HepG2 (cell line): ENCODE results near the gene SERINC4. TPM values are rescaled to one million over a fixed set of nuclear protein-coding genes. Genes with fewer than 3 reads are reported as not detected.
A peak's percentile ranks its signal among the peaks of the same experiment; 100 is the strongest.

Experiments used
- ARID2 ChIP-seq: sonication (generic); formaldehyde crosslinking; IDR thresholded peaks from 2 replicates; pipeline ENCODE4 v1.8.1; 2022; ENCODE audit warnings: mild to moderate bottlenecking, missing genetic modification reagents, borderline replicate concordance
- ATF6 ChIP-seq: sonication (generic); formaldehyde crosslinking; conservative IDR thresholded peaks from 2 replicates; pipeline ENCODE4 v1.4.0; 2020; ENCODE audit warnings: missing genetic modification reagents
- BCL6 ChIP-seq: IDR thresholded peaks from 2 replicates; pipeline ENCODE4 v1.6.1; 2016; ENCODE audit warnings: missing genetic modification reagents, missing compliant biosample characterization
- CENPT ChIP-seq: sonication (generic); formaldehyde crosslinking; IDR thresholded peaks from 2 replicates; pipeline ENCODE4 v1.8.0; 2022; ENCODE audit warnings: low read depth, mild to moderate bottlenecking, moderate library complexity, missing genetic modification reagents
- MED1 ChIP-seq: sonication (generic); formaldehyde crosslinking; IDR thresholded peaks from 2 replicates; pipeline ENCODE4 v1.4.0; 2020; ENCODE audit warnings: missing genetic modification reagents
- MNT ChIP-seq: fragments of 450-650 bp; IDR thresholded peaks from 2 replicates; pipeline ENCODE4 v1.6.1; 2016
- PCBP2 ChIP-seq: fragments of 200-400 bp; formaldehyde crosslinking; optimal IDR thresholded peaks from 2 replicates; pipeline ENCODE3; 2018; ENCODE audit warnings: low read length, low read depth; ENCODE audit not compliant: poor library complexity, severe bottlenecking
- SNAI1 ChIP-seq: sonication (generic); formaldehyde crosslinking; IDR thresholded peaks from 2 replicates; pipeline ENCODE4 v1.5.0; 2020; ENCODE audit warnings: mild to moderate bottlenecking, missing genetic modification reagents, borderline replicate concordance
- STAG1 ChIP-seq: sonication (generic); formaldehyde crosslinking; IDR thresholded peaks from 2 replicates; pipeline ENCODE4 v1.4.0; 2020; ENCODE audit warnings: missing genetic modification reagents
- TMF1 ChIP-seq: sonication (generic); formaldehyde crosslinking; IDR thresholded peaks from 2 replicates; pipeline ENCODE4 v1.8.1; 2022; ENCODE audit warnings: low read depth, missing genetic modification reagents
- ZBTB20 ChIP-seq: sonication (generic); formaldehyde crosslinking; IDR thresholded peaks from 2 replicates; pipeline ENCODE4 v1.8.1; 2023; ENCODE audit warnings: missing genetic modification reagents, low read depth, mild to moderate bottlenecking, borderline replicate concordance
- ZBTB21 ChIP-seq: sonication (generic); formaldehyde crosslinking; IDR thresholded peaks from 2 replicates; pipeline ENCODE4 v1.4.0; 2020; ENCODE audit warnings: missing genetic modification reagents
- ZEB1 ChIP-seq: IDR thresholded peaks from 2 replicates; pipeline ENCODE4 v1.6.1; 2012; ENCODE audit warnings: mild to moderate bottlenecking, low read depth, inconsistent platforms; ENCODE audit not compliant: insufficient replicate concordance
- ZFX ChIP-seq: sonication (generic); formaldehyde crosslinking; IDR thresholded peaks from 2 replicates; pipeline ENCODE4 v1.4.0; 2020; ENCODE audit warnings: mild to moderate bottlenecking, low read depth, missing genetic modification reagents, moderate library complexity
- ZNF230 ChIP-seq: sonication (generic); formaldehyde crosslinking; IDR thresholded peaks from 2 replicates; pipeline ENCODE4 v1.4.0; 2020; ENCODE audit warnings: mild to moderate bottlenecking, missing genetic modification reagents
- ZNF263 ChIP-seq: sonication (generic); formaldehyde crosslinking; IDR thresholded peaks from 2 replicates; pipeline ENCODE4 v1.4.0; 2020; ENCODE audit warnings: missing genetic modification reagents
- ZNF292 ChIP-seq: sonication (generic); formaldehyde crosslinking; IDR thresholded peaks from 2 replicates; pipeline ENCODE4 v1.8.1; 2022; ENCODE audit warnings: mild to moderate bottlenecking, low read depth, missing genetic modification reagents, borderline replicate concordance
- ZNF343 ChIP-seq: sonication (generic); formaldehyde crosslinking; IDR thresholded peaks from 2 replicates; pipeline ENCODE4 v1.4.0; 2020; ENCODE audit warnings: mild to moderate bottlenecking, missing genetic modification reagents
- ZNF512B ChIP-seq: sonication (generic); formaldehyde crosslinking; IDR thresholded peaks from 2 replicates; pipeline ENCODE4 v1.5.1; 2020; ENCODE audit warnings: missing genetic modification reagents, mild to moderate bottlenecking, borderline replicate concordance
- ZNF543 ChIP-seq: sonication (generic); formaldehyde crosslinking; IDR thresholded peaks from 2 replicates; pipeline ENCODE4 v1.4.0; 2020; ENCODE audit warnings: mild to moderate bottlenecking, missing genetic modification reagents
- ZNF790 ChIP-seq: sonication (generic); formaldehyde crosslinking; IDR thresholded peaks from 2 replicates; pipeline ENCODE4 v1.8.0; 2022; ENCODE audit warnings: missing genetic modification reagents, mild to moderate bottlenecking, borderline replicate concordance
- ZSCAN21 ChIP-seq: sonication (generic); formaldehyde crosslinking; IDR thresholded peaks from 2 replicates; pipeline ENCODE4 v1.8.0; 2022; ENCODE audit warnings: mild to moderate bottlenecking, missing genetic modification reagents, moderate library complexity, borderline replicate concordance
- ZUFSP ChIP-seq: sonication (generic); formaldehyde crosslinking; IDR thresholded peaks from 2 replicates; pipeline ENCODE4 v1.9.0; 2021; ENCODE audit warnings: missing genetic modification reagents, mild to moderate bottlenecking, borderline replicate concordance
- polyA plus RNA-seq, 8 experiments: library from polyadenylated mRNA; depleted of rRNA in 3 of 8; stranded (reverse) in 7 of 8; unstranded in 1 of 8; fragments of >200 nt; fragmentation: Illumina TruSeq in 4 of 8; extraction: Trizol in 4 of 8; gene quantifications; 2 replicates each; pipeline versions ENCODE4 v1.2.1 to v1.2.3, GENCODE V29; 2011 to 2016; ENCODE audit warnings: low read depth in 4 of 8, missing spikeins in 1 of 8, mixed read lengths in 1 of 8; ENCODE audit not compliant: insufficient read depth in 1 of 8
- total RNA-seq, 5 experiments: library from RNA; depleted of rRNA; stranded (reverse); fragments of >200 nt; fragmentation: Illumina TruSeq; extraction: Trizol; gene quantifications; 2 replicates each; pipeline ENCODE4 v1.2.3, GENCODE V29; 2016; ENCODE audit warnings: low read depth in 1 of 5

SERINC4 gene
- total and polyA plus RNA-seq, 2 of the 13 experiments (the other 11 are each of a cell fraction or from before 2014, with no cell fraction given) = not detected

GRCh38 chr15:43775411-43775965 lies 24.5 kb downstream of the SERINC4 start (continued):
- TF ChIP-seq MNT (no peak), ZNF790 (CRISPR knock-in tag) (no peak), SNAI1 (CRISPR knock-in tag) (no peak), ARID2 (CRISPR knock-in tag) (no peak), ZFX (CRISPR knock-in tag) (no peak), ZNF263 (CRISPR knock-in tag) (peak; percentile 77), ZNF343 (no peak), ZNF543 (no peak), BCL6 (0 out of 2 replicates have a peak, but pooled peaks have one; percentile 23), ZUFSP (no peak), MED1 (CRISPR knock-in tag) (peak; percentile 24; the same call in 1 of the 2 replicates), ZBTB21 (CRISPR knock-in tag) (no peak), ZEB1 (no peak), ZBTB20 (CRISPR knock-in tag) (no peak), ATF6 (no peak), STAG1 (CRISPR knock-in tag) (peak; percentile 48), ZNF512B (CRISPR knock-in tag) (0 out of 2 replicates have a peak, but pooled peaks have one; percentile 68), CENPT (no peak), ZSCAN21 (CRISPR knock-in tag) (peak; percentile 60; the same call in 1 of the 2 replicates), ZNF230 (CRISPR knock-in tag) (no peak), TMF1 (no peak), PCBP2 (no peak), ZNF292 (CRISPR knock-in tag) (no peak)
